VCaP (cell line): ENCODE measurements around the gene HELB.

Experiments
- H3K27ac ChIP-seq: fragments of 450-650 bp; 2 replicates; pipeline ENCODE4 v1.5.1; 2017
- TF ChIP-seq, protein P1 (sequence below): fragments of 450-650 bp; conservative IDR thresholded peaks from 2 replicates; pipeline ENCODE4 v1.5.1; 2017; ENCODE audit warnings: mild to moderate bottlenecking, moderate library complexity

The HELB gene

DNA sequence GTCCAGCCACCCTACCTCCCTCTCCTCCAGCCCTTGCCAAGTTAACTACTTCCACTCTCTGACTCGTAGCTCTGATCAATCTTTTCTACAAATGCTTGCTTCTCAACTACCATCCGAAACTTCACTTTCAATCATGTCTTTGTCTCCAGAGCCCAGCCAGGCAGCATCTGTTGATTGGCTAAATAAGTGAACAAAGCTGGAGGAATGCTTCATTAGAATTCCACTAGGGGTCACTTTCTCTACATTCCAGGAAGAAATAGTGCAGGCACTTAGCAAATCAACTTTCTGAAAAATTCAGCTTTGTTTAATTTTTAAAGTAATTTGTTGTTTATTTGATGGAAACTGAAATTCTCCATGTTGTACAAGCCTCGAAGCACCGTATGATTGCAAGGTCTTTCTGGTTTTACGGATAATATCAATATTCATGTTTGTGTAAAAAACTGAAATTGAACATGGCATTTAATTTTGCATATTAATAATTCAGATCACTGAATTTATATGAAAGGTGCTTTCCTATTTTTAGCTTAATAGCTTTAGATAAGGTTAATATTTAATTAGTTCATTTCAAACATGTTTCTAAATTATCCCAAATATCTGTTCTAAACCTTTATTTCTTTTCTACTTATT is 32.4 kb upstream of the HELB start:
- no peak overlapping the region for H3K27ac ChIP-seq
- TF ChIP-seq, protein P1, sequence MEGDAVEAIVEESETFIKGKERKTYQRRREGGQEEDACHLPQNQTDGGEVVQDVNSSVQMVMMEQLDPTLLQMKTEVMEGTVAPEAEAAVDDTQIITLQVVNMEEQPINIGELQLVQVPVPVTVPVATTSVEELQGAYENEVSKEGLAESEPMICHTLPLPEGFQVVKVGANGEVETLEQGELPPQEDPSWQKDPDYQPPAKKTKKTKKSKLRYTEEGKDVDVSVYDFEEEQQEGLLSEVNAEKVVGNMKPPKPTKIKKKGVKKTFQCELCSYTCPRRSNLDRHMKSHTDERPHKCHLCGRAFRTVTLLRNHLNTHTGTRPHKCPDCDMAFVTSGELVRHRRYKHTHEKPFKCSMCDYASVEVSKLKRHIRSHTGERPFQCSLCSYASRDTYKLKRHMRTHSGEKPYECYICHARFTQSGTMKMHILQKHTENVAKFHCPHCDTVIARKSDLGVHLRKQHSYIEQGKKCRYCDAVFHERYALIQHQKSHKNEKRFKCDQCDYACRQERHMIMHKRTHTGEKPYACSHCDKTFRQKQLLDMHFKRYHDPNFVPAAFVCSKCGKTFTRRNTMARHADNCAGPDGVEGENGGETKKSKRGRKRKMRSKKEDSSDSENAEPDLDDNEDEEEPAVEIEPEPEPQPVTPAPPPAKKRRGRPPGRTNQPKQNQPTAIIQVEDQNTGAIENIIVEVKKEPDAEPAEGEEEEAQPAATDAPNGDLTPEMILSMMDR = peak; percentile 80

DNA sequence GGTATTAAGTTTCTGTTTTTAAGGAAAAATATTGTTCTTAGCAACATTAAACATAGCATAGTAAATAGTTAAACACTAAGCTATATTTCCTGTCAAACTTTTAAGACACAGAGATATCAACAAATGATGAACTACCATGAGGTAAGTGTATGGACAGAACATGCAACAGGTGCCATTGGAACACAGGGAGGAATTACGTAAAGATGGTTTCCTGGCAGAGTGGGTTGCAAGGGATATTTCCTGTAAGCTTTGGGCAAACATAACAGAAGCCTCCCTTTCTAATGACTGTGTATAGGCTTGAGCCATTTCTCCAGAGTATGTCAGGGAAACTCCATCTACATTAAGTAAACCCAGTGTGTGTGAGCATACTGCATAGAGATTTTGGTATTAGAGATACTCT is 31.7 kb upstream of the HELB start:
- no peak overlapping the region for H3K27ac ChIP-seq
- TF ChIP-seq, protein P1 = no peak

DNA sequence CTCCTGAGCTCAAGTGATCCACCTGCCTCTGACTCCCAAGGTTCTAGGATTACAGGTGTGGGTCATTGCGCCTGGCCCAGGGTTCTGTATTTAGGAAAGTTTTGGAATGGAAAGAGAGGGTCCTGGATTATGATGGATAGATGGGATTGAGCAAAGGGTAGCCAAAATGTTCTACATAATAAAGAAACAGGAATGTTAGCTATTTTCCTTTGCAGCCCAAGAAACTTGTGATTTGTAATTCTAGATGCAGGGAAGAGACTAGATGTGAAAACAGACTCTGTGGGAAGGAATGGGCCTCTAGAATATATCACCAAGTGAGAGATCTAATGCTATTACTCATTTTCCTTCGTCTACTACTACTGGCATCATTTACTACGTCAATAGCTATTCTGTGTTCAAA is 29.6 kb upstream of the HELB start:
- TF ChIP-seq, protein P1 = no peak
- no peak overlapping the region for H3K27ac ChIP-seq

DNA sequence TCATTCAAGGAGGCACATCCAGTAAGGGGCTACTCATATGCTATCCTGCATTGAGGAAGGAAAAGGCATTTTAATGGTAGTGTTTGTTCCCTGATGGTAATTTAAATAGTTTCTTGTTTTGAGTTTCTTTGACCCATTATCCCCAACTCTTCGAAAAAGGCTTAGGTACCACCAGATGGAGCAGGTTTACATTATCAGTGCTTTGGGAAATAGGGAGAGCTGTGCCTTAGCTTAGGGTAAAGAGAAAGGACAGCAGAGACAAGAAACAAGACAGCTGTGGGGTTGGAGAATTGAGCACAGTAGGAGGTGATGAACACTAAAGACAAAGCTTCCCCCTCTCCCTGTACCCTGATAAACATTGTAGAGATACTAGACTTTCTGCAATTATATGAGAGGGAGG is 29.1 kb upstream of the HELB start:
- TF ChIP-seq, protein P1 = no peak
- H3K27ac ChIP-seq = no peak overlapping the region

DNA sequence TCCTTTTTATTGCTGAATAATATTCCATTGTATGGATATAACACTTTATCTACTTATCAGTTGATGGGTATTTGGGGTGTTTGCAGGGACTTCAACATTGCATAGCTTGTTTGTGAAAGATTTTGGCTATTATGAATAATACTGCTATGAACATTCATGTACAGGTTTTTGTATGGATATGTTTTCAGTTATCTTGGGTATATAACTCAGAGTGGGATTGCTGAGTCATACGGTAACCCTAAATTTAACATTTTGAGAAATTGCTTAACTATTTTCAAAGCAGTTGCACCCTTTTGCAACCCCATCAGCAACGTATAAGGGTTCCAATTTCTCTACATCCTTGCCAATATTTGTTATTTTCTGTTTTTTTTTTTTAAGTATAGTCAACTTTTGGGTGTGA is 27.3 kb upstream of the HELB start:
- no peak overlapping the region for H3K27ac ChIP-seq
- TF ChIP-seq, protein P1 = no peak

DNA sequence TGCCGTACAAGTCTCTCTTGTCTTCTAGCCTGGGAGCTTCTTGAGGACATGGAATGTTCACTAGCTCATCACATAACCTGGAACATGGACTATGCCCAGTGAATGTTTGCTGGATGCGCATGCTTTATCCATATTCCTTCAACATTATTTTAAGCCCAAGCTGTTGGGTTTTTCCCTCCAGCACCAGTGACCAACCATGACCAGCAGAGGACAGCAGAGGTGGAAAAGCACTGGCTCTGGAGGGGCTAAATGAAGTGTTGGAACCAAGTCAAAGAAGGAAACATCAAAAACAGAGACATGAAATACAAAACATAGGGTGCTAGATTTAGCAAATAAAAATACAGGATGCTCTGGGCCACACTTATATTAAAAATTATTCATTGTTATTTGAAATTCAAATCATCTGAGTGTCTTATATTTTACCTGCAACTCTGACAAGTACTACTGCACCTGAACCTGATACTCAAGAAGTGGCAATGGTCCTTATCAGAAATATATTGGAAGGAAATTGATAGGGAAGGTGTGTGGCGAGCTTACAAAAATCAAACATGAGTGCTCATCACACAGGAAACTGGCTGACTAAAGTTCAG is 23.1 kb upstream of the HELB start:
- no peak overlapping the region for H3K27ac ChIP-seq
- TF ChIP-seq, protein P1 = peak; percentile 84

DNA sequence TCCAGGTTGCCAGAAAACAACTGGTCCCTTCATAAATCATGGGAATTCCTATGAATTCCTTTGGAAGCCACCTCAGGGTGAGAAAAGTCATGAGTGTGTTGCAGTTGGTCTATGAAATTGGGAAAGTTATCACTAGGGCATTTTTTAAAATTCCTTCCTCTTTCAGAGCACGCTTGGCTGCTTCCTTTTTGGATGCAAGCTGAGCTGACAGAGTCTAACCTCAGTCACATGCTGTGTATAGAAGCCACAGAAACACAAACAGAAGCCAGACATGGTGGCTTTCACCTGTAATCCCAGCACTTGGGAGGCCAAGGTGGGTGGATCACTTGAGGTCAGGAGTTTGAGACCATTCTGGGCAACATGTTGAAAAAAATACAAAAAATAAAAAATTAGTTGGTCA is 21.7 kb upstream of the HELB start:
- no peak overlapping the region for H3K27ac ChIP-seq
- TF ChIP-seq, protein P1 = no peak
